Osteoblast (primary cell): ENCODE results near the gene GH1. TPM values are rescaled to one million over a fixed set of nuclear protein-coding genes. Genes with fewer than 3 reads are reported as not detected.

Experiments
- DNase-seq: peaks from one replicate; pipeline ENCODE4 v3.0.0; 2011; ENCODE audit warnings: low spot score, mixed read lengths; ENCODE audit not compliant: insufficient read length; ENCODE audit errors: missing footprints
- H2AFZ ChIP-seq: 2 replicates; pipeline ENCODE4 v1.6.0; 2011; ENCODE audit warnings: mild to moderate bottlenecking, low read length
- H3K27ac ChIP-seq: 2 replicates; pipeline ENCODE4 v1.5.1; 2011; ENCODE audit warnings: mild to moderate bottlenecking, low read depth, low read length, moderate library complexity
- H3K27me3 ChIP-seq: 2 replicates; pipeline ENCODE4 v1.6.0; 2012; ENCODE audit warnings: mild to moderate bottlenecking, control low read depth, inconsistent platforms, low read length, moderate library complexity; ENCODE audit not compliant: insufficient read depth
- H3K36me3 ChIP-seq: 2 replicates; pipeline ENCODE4 v1.5.1; 2011; ENCODE audit warnings: mild to moderate bottlenecking, low read length, control low read depth, moderate library complexity; ENCODE audit not compliant: insufficient read depth
- H3K4me1 ChIP-seq: 2 replicates; pipeline ENCODE4 v1.5.1; 2011; ENCODE audit warnings: mild to moderate bottlenecking, low read length, control low read depth, moderate library complexity; ENCODE audit not compliant: insufficient read depth
- H3K4me2 ChIP-seq: 2 replicates; pipeline ENCODE4 v1.6.0; 2011; ENCODE audit warnings: mild to moderate bottlenecking, low read length; ENCODE audit not compliant: insufficient read depth
- H3K4me3 ChIP-seq: fragments of 200-600 bp; sonication (generic); 3 replicates; pipeline ENCODE4 v1.5.1; 2012; ENCODE audit warnings: mild to moderate bottlenecking, low read length, inconsistent platforms; ENCODE audit not compliant: insufficient read depth
- H3K79me2 ChIP-seq: 2 replicates; pipeline ENCODE4 v1.6.0; 2012; ENCODE audit warnings: mild to moderate bottlenecking, low read length, control low read depth, inconsistent platforms; ENCODE audit not compliant: insufficient read depth
- H3K9me3 ChIP-seq: 2 replicates; pipeline ENCODE4 v1.5.1; 2011; ENCODE audit warnings: low read depth, low read length, control low read depth
- H4K20me1 ChIP-seq: 2 replicates; pipeline ENCODE4 v1.6.0; 2012; ENCODE audit warnings: mild to moderate bottlenecking, low read length, control low read depth; ENCODE audit not compliant: insufficient read depth
- total RNA-seq: library from RNA; depleted of rRNA; stranded (reverse); fragments of >200 nt; gene quantifications from 2 replicates; pipeline ENCODE4 v1.2.3, GENCODE V29; 2012
- TF ChIP-seq, protein P1 (sequence below): IDR thresholded peaks from 2 replicates; pipeline ENCODE4 v1.5.1; 2011; ENCODE audit warnings: mild to moderate bottlenecking, low read depth, low read length, moderate library complexity; ENCODE audit errors: extremely low read depth

GH1 gene
- total RNA-seq, 1 donor = not detected

GRCh38 chr17:63956296-63956920 is 37.8 kb upstream of the GH1 start:
- H3K4me1 ChIP-seq = no peaks in the 10 kb centered on the region
- no peak overlapping the region for H3K4me2 ChIP-seq
- no peaks in the 10 kb centered on the region for H3K79me2 ChIP-seq
- TF ChIP-seq, protein P1, sequence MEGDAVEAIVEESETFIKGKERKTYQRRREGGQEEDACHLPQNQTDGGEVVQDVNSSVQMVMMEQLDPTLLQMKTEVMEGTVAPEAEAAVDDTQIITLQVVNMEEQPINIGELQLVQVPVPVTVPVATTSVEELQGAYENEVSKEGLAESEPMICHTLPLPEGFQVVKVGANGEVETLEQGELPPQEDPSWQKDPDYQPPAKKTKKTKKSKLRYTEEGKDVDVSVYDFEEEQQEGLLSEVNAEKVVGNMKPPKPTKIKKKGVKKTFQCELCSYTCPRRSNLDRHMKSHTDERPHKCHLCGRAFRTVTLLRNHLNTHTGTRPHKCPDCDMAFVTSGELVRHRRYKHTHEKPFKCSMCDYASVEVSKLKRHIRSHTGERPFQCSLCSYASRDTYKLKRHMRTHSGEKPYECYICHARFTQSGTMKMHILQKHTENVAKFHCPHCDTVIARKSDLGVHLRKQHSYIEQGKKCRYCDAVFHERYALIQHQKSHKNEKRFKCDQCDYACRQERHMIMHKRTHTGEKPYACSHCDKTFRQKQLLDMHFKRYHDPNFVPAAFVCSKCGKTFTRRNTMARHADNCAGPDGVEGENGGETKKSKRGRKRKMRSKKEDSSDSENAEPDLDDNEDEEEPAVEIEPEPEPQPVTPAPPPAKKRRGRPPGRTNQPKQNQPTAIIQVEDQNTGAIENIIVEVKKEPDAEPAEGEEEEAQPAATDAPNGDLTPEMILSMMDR = no peak
- DNase-seq = peak; percentile 94
- H2AFZ ChIP-seq = no peak overlapping the region
- H4K20me1 ChIP-seq = no peaks in the 10 kb centered on the region
- peaks cover 3% of the 10 kb centered on the region for H3K27me3 ChIP-seq
- H3K9me3 ChIP-seq = no peaks in the 10 kb centered on the region
- no peak overlapping the region for H3K27ac ChIP-seq
- H3K4me3 ChIP-seq = no peak overlapping the region
- H3K36me3 ChIP-seq = no peaks in the 10 kb centered on the region

DNA sequence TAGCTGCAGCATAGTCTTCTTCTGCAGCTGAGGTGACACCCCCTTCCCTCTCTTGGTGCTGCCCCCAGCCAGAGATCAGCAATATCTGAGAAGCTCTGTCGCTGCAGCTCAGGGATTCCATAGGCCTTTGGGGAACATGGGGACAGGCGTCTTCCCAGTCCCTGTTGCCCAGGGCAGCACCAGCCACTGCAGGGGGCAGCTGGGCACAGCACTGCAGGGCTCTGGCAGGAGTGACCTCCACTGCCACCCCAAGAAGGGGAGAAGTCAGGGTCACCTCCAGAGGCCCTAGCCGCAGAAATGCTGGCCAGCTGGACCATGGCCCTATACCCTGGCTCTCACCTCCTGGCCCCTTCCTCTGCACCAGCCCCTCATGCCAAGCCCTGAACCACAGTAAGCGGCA is 37.2 kb upstream of the GH1 start:
- TF ChIP-seq, protein P1 = no peak
- Histone ChIP-seq H3K27me3 (peaks cover 3% of the 10 kb centered on the region), H3K4me2 (no peak overlapping the region), H3K9me3 (no peaks in the 10 kb centered on the region), H3K79me2 (no peaks in the 10 kb centered on the region), H4K20me1 (no peaks in the 10 kb centered on the region), H3K4me1 (no peaks in the 10 kb centered on the region), H3K4me3 (no peak overlapping the region), H2AFZ (no peak overlapping the region), H3K27ac (no peak overlapping the region), H3K36me3 (no peaks in the 10 kb centered on the region)
- no peak for DNase-seq

DNA sequence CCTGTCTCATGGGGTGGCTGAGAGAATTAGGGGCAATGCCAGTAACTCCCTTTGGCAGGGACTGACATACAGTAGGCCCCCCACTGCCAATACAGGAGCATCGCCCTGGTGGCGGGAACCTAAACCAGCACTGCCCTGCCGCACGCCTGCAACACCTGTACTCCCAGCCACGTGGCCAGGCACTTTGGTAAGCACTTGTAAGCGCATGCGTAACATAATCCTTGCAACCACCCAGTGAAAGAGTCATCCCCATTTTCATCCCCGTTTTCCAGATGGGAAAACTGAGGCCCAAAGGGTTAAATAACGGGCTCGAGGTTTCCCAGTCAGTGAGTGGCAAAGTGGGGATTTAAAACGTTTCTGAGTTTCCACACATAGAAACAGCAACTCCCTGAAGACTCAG is 36.6 kb upstream of the GH1 start:
- TF ChIP-seq, protein P1 = no peak
- no peak overlapping the region for H2AFZ ChIP-seq

DNA sequence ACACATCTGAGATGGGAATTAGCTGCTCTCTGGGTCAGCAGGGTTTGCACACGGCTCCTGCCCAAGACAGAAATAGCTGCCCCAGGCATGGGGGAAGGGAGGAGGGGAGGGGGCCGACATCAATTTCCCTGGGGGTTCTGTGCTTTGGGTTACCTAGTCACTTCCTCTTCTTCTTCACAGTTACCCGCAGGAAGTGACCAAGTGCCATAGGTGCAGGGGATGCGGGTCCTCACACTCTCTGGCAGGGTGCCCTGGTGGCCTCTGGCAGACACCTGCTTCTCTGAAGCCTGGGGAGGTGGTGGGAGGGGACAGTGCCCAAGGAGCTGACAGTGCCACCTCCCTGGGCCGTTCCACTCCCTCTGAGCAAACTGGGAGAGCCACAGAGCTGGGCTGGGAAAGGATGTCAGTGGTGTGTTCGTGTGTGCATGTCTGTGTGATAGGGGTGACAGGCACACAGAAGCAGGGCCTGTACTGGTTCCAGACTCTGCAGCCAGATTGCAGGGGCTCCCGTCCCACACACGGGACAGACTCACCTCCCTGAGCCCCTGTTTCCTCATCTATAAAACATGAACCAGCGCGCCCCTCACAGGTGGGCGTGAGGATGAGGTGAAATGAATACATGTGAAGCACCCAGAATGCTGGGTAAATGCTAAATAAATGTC is 35.9 kb upstream of the GH1 start:
- H3K4me2 ChIP-seq = no peak overlapping the region
- TF ChIP-seq, protein P1 = no peak
- DNase-seq = no peak
- H4K20me1 ChIP-seq = no peaks in the 10 kb centered on the region
- no peaks in the 10 kb centered on the region for H3K79me2 ChIP-seq
- H3K4me3 ChIP-seq = no peak overlapping the region
- H3K36me3 ChIP-seq = no peaks in the 10 kb centered on the region
- H3K4me1 ChIP-seq = no peaks in the 10 kb centered on the region
- H3K27ac ChIP-seq = no peak overlapping the region
- H3K9me3 ChIP-seq = no peaks in the 10 kb centered on the region
- peaks cover 3% of the 10 kb centered on the region for H3K27me3 ChIP-seq
- H2AFZ ChIP-seq = no peak overlapping the region

More for the DNA sequence above, 36.6 kb upstream of the GH1 start:
- Histone ChIP-seq H3K79me2 (no peaks in the 10 kb centered on the region), H3K4me1 (no peaks in the 10 kb centered on the region), H3K9me3 (no peaks in the 10 kb centered on the region), H3K36me3 (no peaks in the 10 kb centered on the region), H3K4me3 (no peak overlapping the region), H3K27ac (no peak overlapping the region), H3K4me2 (no peak overlapping the region), H4K20me1 (no peaks in the 10 kb centered on the region), H3K27me3 (peaks cover 3% of the 10 kb centered on the region)
- DNase-seq = no peak
